Stimulated activated CD4-positive, alpha-beta T cell treated with anti-CD3 and anti-CD28 coated beads, Interleukin-1b, Interleukin-23, amount 100 ng/mL, for 4 hours (primary cell): ENCODE measurements around the gene PRKN.

Source experiments
- DNase-seq, 2 donors: peaks; one replicate each; pipeline ENCODE4 v3.0.0-alpha.2; 2020; ENCODE audit warnings: low read depth in 2 of 2

The PRKN gene

GRCh38 chr6:161727083-161727833, 1000.3 kb downstream of the PRKN start:
- DNase-seq: no peak

DNA sequence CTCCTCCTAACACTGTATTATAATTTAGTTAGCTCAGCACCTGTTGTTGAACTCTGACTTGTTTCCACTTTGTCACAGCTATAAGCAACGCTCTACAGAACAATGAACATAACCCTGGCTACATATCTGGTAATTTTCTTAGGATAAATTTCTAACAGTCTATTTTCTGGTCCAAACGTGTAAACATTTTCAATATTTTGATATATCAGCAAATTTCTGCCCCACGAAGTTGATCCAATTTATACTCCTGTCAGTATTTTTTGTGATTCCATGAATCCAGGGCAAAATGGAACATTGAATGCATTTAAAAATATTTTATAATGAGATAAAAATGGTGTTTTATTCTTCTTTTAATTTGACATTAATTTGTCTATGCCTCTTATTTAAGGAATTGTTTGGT, 1005.2 kb downstream of the PRKN start:
- no peak for DNase-seq

DNA sequence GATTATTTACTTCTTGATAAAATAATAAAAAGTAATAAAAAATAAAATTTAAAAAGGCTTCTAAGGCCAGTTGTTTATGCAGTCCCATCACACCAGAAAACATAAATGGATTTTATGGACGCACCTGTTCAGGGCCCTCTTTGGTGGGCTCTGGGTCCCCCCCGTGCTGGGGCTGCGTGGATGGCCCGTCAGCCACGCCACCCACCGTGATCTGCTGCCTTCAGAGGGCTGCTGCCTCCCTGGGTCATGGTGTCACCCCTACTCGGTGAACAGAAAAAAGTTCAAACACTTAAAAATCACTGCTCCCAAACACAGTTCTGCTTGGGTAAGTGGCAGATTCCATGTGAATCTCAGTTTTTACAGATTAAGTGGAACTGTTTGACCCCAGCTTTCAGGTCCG, 1006.1 kb downstream of the PRKN start:
- DNase-seq: no peak

- no peak for DNase-seq
Observed at GRCh38 chr6:161716176-161716575, 1011.4 kb downstream of the PRKN start.

GRCh38 chr6:161711938-161712337, 1015.6 kb downstream of the PRKN start:
- DNase-seq: no peak

- no peak for DNase-seq
Observed at GRCh38 chr6:161711515-161711914, 1016.1 kb downstream of the PRKN start.

GRCh38 chr6:161710698-161711097, 1016.9 kb downstream of the PRKN start:
- no peak for DNase-seq

GRCh38 chr6:161701056-161701455, 1026.5 kb downstream of the PRKN start:
- no peak for DNase-seq

GRCh38 chr6:161696801-161697200, 1030.8 kb downstream of the PRKN start:
- no peak for DNase-seq

GRCh38 chr6:161694995-161695394, 1032.6 kb downstream of the PRKN start:
- no peak for DNase-seq

DNA sequence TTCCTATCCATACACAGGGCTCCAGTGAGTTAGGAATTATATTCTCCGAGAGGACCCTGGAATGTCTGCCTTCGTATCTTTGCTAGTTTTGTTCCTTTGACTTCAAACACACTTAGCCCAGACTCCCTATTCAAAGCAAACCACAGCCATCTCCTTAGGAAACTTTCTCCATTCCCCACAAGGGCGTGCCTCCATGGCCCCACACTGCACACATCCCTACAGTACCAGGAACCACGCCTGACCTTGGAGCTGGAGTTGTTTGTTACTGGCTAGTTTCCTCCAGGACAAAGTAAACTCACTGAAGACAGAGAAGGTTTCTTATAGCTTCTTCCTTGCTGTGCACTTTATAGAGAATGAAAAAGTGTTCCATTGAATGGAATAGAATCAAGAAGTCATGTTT, 1040.9 kb downstream of the PRKN start:
- DNase-seq: no peak

DNA sequence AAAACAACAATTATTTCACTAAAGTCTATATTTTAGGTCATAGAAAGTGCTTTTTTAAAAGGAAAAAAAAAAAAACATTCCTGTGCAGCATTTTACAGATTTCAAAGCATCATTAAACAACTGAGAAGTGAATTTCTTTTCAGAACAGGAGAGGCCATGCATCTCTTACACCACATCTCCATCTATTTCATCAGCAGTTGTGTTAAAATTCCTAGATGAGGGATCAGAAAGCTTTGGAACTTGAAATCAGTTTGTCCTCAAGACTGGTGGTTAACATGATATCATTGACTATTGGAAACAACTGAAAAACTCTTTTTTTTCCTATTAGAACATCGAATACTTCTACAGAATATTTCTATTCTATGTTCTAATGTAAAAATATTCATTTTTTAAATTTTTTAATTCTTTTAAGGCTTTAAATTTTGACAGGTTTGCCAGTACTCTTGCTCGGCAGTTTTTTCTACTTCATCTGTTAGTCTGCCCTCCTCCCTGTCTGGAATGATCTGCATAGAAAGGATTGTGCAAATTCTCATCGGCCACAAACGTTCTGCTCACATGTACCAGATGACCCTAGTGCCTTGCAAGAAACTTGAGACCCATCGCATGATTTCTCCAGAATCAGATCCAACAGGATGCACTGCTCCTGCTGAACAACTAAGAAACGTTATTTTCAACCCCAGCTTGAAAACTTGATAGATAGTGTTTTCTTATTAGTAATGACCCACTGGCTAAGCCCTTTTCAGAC, 1042.7 kb downstream of the PRKN start:
- DNase-seq: no peak

DNA sequence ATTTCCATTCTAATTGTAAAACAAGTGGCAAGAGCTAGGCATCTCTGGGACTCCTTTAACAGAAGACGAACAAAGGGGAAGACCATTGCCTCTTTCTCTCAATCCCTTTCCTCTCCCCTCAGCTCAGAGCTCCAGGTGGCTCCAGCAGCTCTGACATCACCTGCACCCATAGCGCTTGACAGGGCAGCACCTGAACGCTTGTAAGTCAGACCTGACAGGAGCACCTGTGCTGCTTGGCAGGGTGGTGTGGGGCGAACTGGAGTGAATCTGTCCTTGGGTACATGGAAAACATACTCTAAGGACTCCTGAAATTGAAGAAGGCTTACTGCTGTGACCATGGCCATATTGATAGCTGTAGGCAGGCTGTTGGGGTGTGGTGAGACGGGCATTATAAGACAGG, 1044.2 kb downstream of the PRKN start:
- DNase-seq: no peak

DNA sequence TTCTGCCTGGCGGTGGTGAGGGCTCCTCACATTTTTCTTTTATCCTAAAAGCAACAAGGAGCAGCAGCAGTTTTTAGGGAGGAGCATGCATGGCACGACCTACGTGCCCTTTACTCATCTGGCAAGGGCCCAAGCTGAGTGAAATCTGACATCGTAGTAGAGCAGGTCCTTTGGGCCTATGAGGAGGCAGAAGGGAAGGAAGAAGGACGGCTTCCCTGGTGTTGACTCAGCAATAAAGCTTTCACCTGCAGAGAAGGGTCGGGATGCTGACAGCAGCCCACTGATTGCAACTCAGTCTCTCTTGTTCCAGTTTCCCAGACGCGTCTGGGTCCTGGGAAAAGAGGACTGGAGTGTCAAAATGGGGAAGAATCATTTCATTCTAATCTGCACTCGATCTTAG, 1044.6 kb downstream of the PRKN start:
- DNase-seq: no peak

- no peak for DNase-seq
Observed at GRCh38 chr6:161679980-161680538, 1047.5 kb downstream of the PRKN start.

GRCh38 chr6:161677188-161677587, 1050.4 kb downstream of the PRKN start:
- DNase-seq: no peak

- no peak for DNase-seq
Observed at GRCh38 chr6:161676586-161676985, 1051.0 kb downstream of the PRKN start.

GRCh38 chr6:161674930-161675682, 1052.5 kb downstream of the PRKN start:
- DNase-seq: no peak

GRCh38 chr6:161673026-161673425, 1054.5 kb downstream of the PRKN start:
- DNase-seq: no peak

GRCh38 chr6:161671117-161671516, 1056.4 kb downstream of the PRKN start:
- DNase-seq: no peak

GRCh38 chr6:161668665-161669064, 1058.9 kb downstream of the PRKN start:
- no peak for DNase-seq

DNA sequence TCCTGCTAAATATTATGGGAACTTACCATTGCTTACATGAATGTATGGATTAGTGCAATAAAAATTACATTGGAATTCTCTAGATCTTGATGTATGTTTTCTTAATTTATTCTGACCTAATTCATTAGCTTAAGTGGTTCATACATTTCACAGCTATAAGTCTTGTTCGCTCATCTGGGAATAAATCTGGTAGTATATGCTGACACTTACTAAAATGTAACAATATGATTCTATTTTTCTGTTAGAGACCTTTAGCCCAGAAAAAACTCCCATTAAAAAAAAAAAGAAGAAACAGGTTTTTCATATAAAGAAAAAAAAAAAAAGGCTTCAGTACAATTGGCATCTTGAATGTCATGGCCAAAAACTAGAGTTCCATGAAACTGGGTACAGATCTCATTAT, 1059.6 kb downstream of the PRKN start:
- DNase-seq: no peak
